Activated CD4-positive, alpha-beta T cell treated with anti-CD3 and anti-CD28 coated beads for 1 hour (primary cell): ENCODE data around the gene RIMBP2.

ENCODE experiments used
- DNase-seq: peaks from one replicate; pipeline ENCODE4 v3.0.0-alpha.2; 2020

Gene RIMBP2

DNA sequence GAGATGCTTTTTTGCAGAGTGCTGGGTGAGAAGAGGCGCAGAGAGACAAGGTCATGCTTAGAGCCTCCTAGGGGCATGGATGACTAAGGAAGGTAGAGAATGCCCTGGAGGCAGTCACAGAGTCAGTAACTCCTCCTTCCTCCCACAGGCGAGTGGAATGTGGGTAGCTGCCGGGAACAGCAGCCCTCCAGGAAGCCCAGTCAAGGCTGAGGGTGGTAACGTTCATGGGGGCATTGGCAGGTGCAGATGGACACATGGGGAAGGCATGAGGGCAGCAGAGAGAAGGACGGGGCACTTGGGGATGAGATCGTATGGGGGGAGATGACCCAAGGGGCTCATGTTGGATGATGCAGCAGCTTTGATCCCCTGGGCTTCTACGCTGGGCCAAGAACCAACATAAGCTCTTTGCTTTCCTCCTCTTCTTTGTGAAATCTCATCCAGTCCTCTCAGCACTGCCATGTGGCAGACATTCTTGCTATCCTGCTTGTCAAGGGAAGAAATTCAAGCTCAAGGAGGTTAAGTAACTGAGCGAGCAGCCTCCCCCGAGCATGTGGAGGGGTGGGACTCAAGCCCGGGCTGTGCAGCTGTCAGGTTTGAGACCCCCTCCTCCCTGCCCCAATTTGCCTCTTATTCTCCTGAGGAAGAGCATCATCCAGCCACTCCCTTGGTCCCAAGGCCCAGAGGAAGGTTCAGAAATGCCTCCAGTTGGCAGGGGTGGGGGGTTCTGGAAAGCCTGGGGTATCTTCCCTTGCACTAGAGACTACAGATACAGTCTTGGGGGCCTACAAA lies 190.5 kb downstream of the RIMBP2 start:
- DNase-seq = no peak

GRCh38 chr12:130524759-130525158 lies 191.3 kb downstream of the RIMBP2 start:
- no peak for DNase-seq

DNA sequence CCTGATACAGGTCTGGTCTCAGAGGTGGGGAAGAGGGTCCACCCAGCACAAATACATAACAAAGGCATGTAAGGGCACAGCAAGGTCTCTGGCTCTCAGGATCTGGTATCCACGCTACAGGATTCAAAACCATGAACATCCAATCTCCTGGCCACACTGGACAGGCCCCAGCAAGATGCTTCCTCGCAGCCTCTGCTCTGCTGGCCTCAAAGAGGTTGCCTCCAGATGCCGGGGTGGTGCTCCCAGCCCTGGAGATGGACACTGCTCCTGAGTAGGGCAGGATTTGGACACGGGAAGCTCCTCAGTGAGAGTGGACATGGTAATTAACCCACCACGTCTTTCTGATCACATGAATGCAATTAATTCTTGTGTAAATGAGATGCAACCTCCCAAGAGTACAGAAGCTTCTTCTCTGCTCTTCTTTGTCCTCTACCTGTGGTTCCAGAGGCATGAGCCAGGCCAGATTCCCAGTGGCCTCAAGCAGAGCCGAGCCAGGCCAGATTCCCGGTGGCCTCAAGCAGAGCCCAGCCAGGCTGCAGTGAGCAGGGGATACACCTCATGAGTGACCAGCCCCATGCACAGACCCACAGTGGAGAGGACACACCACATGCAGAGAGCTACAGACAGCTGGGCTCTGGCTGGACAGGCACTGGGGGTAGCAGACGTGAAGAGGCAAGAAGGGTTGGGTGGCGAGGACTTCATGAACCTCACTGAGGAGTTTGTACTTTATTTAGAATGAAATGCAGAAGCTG lies 192.1 kb downstream of the RIMBP2 start:
- DNase-seq = no peak

GRCh38 chr12:130523208-130523607 lies 192.9 kb downstream of the RIMBP2 start:
- no peak for DNase-seq

- no peak for DNase-seq
Observed at GRCh38 chr12:130522244-130522834, 193.8 kb downstream of the RIMBP2 start.

- no peak for DNase-seq
Observed at GRCh38 chr12:130521375-130522124, 194.5 kb downstream of the RIMBP2 start.

GRCh38 chr12:130520784-130521183 lies 195.3 kb downstream of the RIMBP2 start:
- no peak for DNase-seq

GRCh38 chr12:130517588-130517987 lies 198.5 kb downstream of the RIMBP2 start:
- DNase-seq = no peak

GRCh38 chr12:130514149-130514551 lies 201.9 kb downstream of the RIMBP2 start:
- DNase-seq = no peak

GRCh38 chr12:130513556-130513955 lies 202.5 kb downstream of the RIMBP2 start:
- DNase-seq = no peak

GRCh38 chr12:130511285-130511684 lies 204.8 kb downstream of the RIMBP2 start:
- DNase-seq = no peak

DNA sequence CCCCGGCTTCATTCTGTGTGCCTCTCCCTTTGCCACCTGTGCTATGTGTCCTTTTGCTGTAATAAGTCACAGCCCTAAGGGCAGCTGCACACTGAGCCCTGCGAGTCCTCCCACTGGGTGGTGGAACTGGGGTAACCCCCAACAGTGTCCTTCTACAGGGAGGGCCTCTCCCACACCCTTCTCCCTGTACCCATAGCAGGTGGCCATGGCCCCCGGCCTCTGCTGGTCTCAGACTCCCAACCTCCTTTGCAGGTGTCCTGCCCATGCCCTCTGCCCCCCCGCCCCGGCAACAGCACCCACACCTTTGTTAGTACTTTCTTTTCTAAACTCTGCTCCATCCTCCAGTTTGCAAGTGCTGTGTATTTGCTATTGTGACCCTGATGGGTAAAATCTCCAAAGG lies 206.6 kb downstream of the RIMBP2 start:
- no peak for DNase-seq

DNA sequence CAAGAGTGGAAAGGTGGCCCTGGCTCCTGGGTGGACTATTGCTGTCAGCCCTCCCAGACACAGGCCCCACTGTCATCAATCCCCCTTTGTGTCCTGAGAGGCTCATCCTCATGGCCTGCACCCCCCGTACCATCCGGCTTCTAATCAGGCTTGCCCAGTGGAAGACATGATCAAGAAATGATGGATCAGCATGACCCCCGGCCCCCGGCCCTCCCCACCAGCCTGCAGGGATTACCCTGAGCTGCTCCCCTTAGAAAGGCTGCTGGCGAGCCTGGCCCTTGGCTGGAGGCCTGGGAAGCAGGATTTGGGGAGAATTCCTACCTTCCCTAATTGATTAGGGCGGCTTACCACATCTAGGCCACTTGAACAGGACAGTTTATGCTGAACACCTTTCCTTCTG lies 207.3 kb downstream of the RIMBP2 start:
- no peak for DNase-seq

DNA sequence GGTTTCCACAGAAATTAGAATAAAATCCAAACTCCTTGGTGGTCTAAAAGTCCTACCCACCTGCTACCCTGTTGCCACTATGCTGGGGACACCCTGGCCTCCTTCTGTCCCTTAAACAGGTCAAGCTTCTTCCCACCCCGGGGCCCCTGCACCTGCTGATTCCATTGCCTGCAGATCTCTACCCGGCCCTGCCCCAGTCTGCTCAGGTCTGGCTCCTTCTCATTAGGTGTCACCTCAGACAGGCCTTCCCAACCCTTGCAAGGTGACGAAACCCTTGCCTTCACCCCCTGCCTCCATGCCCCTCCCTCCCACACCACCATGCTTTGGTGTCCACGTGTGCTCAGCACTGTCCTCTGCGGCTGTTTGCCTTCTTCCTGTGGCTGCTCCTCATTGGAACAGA lies 207.8 kb downstream of the RIMBP2 start:
- no peak for DNase-seq

- DNase-seq = no peak
Observed at GRCh38 chr12:130506844-130507243, 209.3 kb downstream of the RIMBP2 start.

- no peak for DNase-seq
Observed at GRCh38 chr12:130504840-130505175, 211.3 kb downstream of the RIMBP2 start.

DNA sequence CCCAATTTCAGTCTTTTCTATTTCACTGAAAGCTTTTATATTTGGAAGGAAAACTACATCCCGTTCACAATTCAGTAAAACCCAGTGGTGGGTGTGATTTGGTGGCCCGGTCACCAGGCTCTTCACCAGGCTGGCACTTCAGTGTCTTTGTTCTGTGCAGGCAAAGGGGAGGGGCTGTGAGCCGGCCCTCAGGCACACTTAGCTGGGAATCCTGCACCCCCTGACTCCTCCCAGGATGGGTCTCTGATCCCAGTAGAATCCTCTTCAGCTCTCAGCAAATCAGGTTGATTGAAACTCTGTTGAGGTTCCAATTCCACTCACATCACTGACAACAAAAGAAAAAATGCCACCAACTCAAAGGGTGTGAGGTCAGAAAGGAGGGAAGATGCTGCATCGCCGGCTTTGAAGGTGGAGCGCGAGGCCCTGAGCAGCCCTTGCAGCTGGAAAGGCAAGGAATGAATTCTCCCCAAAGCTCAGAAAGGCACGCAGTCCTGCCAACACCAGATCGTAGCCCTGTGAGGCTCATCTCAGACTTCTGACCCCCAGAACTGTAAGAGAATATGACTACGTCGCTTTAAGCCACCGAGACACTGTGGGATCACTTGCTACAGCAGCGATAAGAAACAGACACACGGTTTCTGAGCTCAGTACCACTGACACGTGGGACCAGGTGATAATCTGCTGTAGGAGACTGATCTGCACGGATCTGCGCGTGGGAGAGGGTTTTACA lies 211.8 kb downstream of the RIMBP2 start:
- DNase-seq = no peak

- DNase-seq = no peak
Observed at GRCh38 chr12:130501821-130502220, 214.3 kb downstream of the RIMBP2 start.

GRCh38 chr12:130500835-130501330 lies 215.2 kb downstream of the RIMBP2 start:
- DNase-seq = no peak

GRCh38 chr12:130499474-130499873 lies 216.6 kb downstream of the RIMBP2 start:
- DNase-seq = no peak

GRCh38 chr12:130498589-130499385 lies 217.3 kb downstream of the RIMBP2 start:
- DNase-seq = no peak

GRCh38 chr12:130497991-130498390 lies 218.1 kb downstream of the RIMBP2 start:
- no peak for DNase-seq
